DMS53 treated with DMSO at 0.1 percent for 48 hours (cell line): ENCODE measurements around the gene ATXN2.
A peak's percentile ranks its signal among the peaks of the same experiment; 100 is the strongest.
"Not testable (repeated sequence)": the region's sequence is repeated elsewhere in the genome, so short reads cannot be mapped to it uniquely, and the experiment has no call there.

Experiments used
- DNase-seq: peaks from one replicate; lab custom pipeline; 2025; ENCODE audit not compliant: unreplicated experiment; lab: John Stamatoyannopoulos, UW

Gene ATXN2

GRCh38 chr12:111573476-111573875, 25.6 kb downstream of the ATXN2 start:
- DNase-seq = no peak

- DNase-seq = no peak
Observed at GRCh38 chr12:111570084-111570961, 28.8 kb downstream of the ATXN2 start.

GRCh38 chr12:111569363-111570083, 29.6 kb downstream of the ATXN2 start:
- no peak for DNase-seq

- not testable (repeated sequence) for DNase-seq
Observed at GRCh38 chr12:111560844-111561243, 38.3 kb downstream of the ATXN2 start.

GRCh38 chr12:111558107-111558376, 41.1 kb downstream of the ATXN2 start:
- no peak for DNase-seq

GRCh38 chr12:111557271-111558106, 41.6 kb downstream of the ATXN2 start:
- DNase-seq = no peak

- no peak for DNase-seq
Observed at GRCh38 chr12:111556676-111557075, 42.4 kb downstream of the ATXN2 start.

- not testable (repeated sequence) for DNase-seq
Observed at GRCh38 chr12:111555313-111555712, 43.8 kb downstream of the ATXN2 start.

- no peak for DNase-seq
Observed at GRCh38 chr12:111546758-111547383, 52.2 kb downstream of the ATXN2 start.

- DNase-seq = no peak
Observed at GRCh38 chr12:111546171-111546570, 52.9 kb downstream of the ATXN2 start.

GRCh38 chr12:111544032-111544431, 55.1 kb downstream of the ATXN2 start:
- DNase-seq = no peak

GRCh38 chr12:111532751-111533150, 66.4 kb downstream of the ATXN2 start:
- no peak for DNase-seq

- peak; percentile 44 for DNase-seq
Observed at GRCh38 chr12:111529424-111530368, 69.4 kb downstream of the ATXN2 start.

- DNase-seq = no peak
Observed at GRCh38 chr12:111523587-111524167, 75.4 kb downstream of the ATXN2 start.

- DNase-seq = no peak
Observed at GRCh38 chr12:111521801-111522200, 77.3 kb downstream of the ATXN2 start.

GRCh38 chr12:111519937-111520336, 79.2 kb downstream of the ATXN2 start:
- DNase-seq = no peak

- no peak for DNase-seq
Observed at GRCh38 chr12:111519083-111519482, 80.0 kb downstream of the ATXN2 start.

- DNase-seq = not testable (repeated sequence)
Observed at GRCh38 chr12:111507719-111508118, 91.4 kb downstream of the ATXN2 start.

GRCh38 chr12:111507258-111507657, 91.9 kb downstream of the ATXN2 start:
- not testable (repeated sequence) for DNase-seq

- no peak for DNase-seq
Observed at GRCh38 chr12:111506260-111506659, 92.9 kb downstream of the ATXN2 start.
